DND-41 (cell line): ENCODE measurements around the gene TULP4.

Experiments
- ATAC-seq: fragments of 200-7000 bp; cut with Tn5 transposase; 3 replicates; pipeline ENCODE4 v1.9.1; 2021; ENCODE audit warnings: low read depth; ENCODE audit not compliant: insufficient read depth
- DNase-seq: peaks from one replicate; pipeline ENCODE4 v3.0.0-alpha.2; 2020
- H2AFZ ChIP-seq: 2 replicates; pipeline ENCODE4 v1.6.0; 2012; ENCODE audit warnings: low read depth, low read length
- H3K27ac ChIP-seq: 2 replicates; pipeline ENCODE4 v1.5.1; 2012; ENCODE audit warnings: low read length, inconsistent platforms
- H3K27me3 ChIP-seq: fragments of 200-600 bp; sonication (generic); 2 replicates; pipeline ENCODE4 v1.6.0; 2012; ENCODE audit warnings: low read length, mild to moderate bottlenecking, inconsistent platforms; ENCODE audit not compliant: insufficient read depth, poor library complexity
- H3K36me3 ChIP-seq: 2 replicates; pipeline ENCODE4 v1.5.1; 2012; ENCODE audit warnings: low read length, inconsistent platforms; ENCODE audit not compliant: insufficient read depth
- H3K4me1 ChIP-seq: 2 replicates; pipeline ENCODE4 v1.5.1; 2012; ENCODE audit warnings: mild to moderate bottlenecking, low read length; ENCODE audit not compliant: insufficient read depth
- H3K4me2 ChIP-seq: 2 replicates; pipeline ENCODE4 v1.6.0; 2012; ENCODE audit warnings: mild to moderate bottlenecking, moderate library complexity, low read length, inconsistent platforms; ENCODE audit not compliant: insufficient read depth
- H3K4me3 ChIP-seq, 2 experiments: fragments of 200-600 bp in 1 of 2; shearing (Covaris generic) in 1 of 2; 2 replicates each; pipeline ENCODE4 v1.5.1; 2012 to 2016; ENCODE audit warnings: inconsistent platforms in 2 of 2, low read length in 2 of 2, mild to moderate bottlenecking in 2 of 2, low read depth in 1 of 2, moderate library complexity in 1 of 2
- H3K79me2 ChIP-seq: 2 replicates; pipeline ENCODE4 v1.6.0; 2012; ENCODE audit warnings: low read length, inconsistent platforms; ENCODE audit not compliant: insufficient read depth
- H3K9ac ChIP-seq: 2 replicates; pipeline ENCODE4 v1.6.0; 2012; ENCODE audit warnings: low read depth, mild to moderate bottlenecking, inconsistent platforms, low read length, moderate library complexity
- H3K9me3 ChIP-seq: 2 replicates; pipeline ENCODE4 v1.5.1; 2012; ENCODE audit warnings: low read length, moderate library complexity, mild to moderate bottlenecking, inconsistent platforms; ENCODE audit not compliant: insufficient read depth, severe bottlenecking
- H4K20me1 ChIP-seq: 2 replicates; pipeline ENCODE4 v1.6.0; 2012; ENCODE audit warnings: low read length; ENCODE audit not compliant: insufficient read depth
- CTCF ChIP-seq: IDR thresholded peaks from 2 replicates; pipeline ENCODE4 v1.5.1; 2012; ENCODE audit warnings: borderline replicate concordance, low read length, moderate library complexity, mild to moderate bottlenecking; ENCODE audit not compliant: poor library complexity, severe bottlenecking; ENCODE audit errors: extremely low read depth
- EZH2 ChIP-seq: IDR thresholded peaks from 3 replicates; pipeline ENCODE4 v1.6.1; 2012; ENCODE audit warnings: borderline replicate concordance, low read depth, mild to moderate bottlenecking, moderate library complexity, low read length, inconsistent platforms; ENCODE audit not compliant: severe bottlenecking

The TULP4 gene

GRCh38 chr6:158419339-158419909 is 107.2 kb downstream of the TULP4 start:
- no peak overlapping the region for H3K4me3 ChIP-seq
- no peaks in the 10 kb centered on the region for H4K20me1 ChIP-seq
- DNase-seq = no peak
- peaks cover 16% of the 10 kb centered on the region for H3K9me3 ChIP-seq
- peaks cover 23% of the 10 kb centered on the region for H3K36me3 ChIP-seq
- no peak overlapping the region for H3K4me2 ChIP-seq
- no peaks in the 10 kb centered on the region for H3K79me2 ChIP-seq
- no peak overlapping the region for H2AFZ ChIP-seq
- no peaks in the 10 kb centered on the region for H3K27me3 ChIP-seq
- TF ChIP-seq CTCF (no peak), EZH2 (no peak)
- ATAC-seq = no peak
- H3K4me1 ChIP-seq = no peaks in the 10 kb centered on the region
- H3K27ac ChIP-seq = no peak overlapping the region
- H3K9ac ChIP-seq = no peak overlapping the region

GRCh38 chr6:158421381-158421780 is 109.1 kb downstream of the TULP4 start:
- no peak overlapping the region for H3K4me2 ChIP-seq
- no peaks in the 10 kb centered on the region for H3K27me3 ChIP-seq
- H3K4me3 ChIP-seq = no peak overlapping the region
- peaks cover 16% of the 10 kb centered on the region for H3K9me3 ChIP-seq
- TF ChIP-seq EZH2 (no peak), CTCF (no peak)
- H3K27ac ChIP-seq = no peak overlapping the region
- DNase-seq (no peak), ATAC-seq (no peak)
- H3K4me1 ChIP-seq = no peaks in the 10 kb centered on the region
- no peak overlapping the region for H3K9ac ChIP-seq
- H2AFZ ChIP-seq = no peak overlapping the region
- no peaks in the 10 kb centered on the region for H3K79me2 ChIP-seq
- no peaks in the 10 kb centered on the region for H4K20me1 ChIP-seq
- peaks cover 13% of the 10 kb centered on the region for H3K36me3 ChIP-seq

DNA sequence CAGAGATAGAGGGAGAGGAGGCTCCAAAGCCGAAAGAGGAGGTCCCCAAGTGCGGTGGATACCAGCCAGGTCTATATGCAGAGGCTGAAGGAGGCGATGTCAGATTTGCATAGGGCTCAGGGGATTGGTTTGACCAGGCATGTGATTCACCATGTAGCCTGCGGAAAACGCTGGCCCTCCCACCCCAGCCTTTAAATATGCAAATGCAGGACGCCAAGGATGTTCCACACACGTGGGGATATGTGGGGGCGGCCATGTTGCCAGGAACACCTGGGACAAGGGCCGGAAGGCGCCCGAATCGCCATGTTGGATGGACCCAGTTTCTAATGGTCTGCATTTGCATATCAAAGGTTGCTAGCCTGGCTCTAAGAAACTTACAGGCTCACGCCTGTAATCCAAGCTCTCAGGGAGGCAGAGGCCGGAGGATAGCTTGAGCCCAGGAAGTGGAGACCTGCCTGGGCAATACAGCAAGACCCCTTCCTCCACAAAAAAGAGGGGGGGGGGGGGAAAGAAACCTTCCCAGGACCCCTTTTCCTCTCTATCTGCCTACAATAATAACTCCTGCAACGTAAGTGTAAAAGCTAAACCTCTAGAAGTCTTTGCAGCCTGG is 110.5 kb downstream of the TULP4 start:
- Histone ChIP-seq H3K27ac (no peak overlapping the region), H3K4me1 (no peaks in the 10 kb centered on the region), H3K9ac (no peak overlapping the region), H3K9me3 (peaks cover 16% of the 10 kb centered on the region), H2AFZ (no peak overlapping the region), H3K36me3 (peaks cover 3% of the 10 kb centered on the region; the same call in 1 of the 2 replicates), H3K4me2 (no peak overlapping the region), H3K4me3 (no peak overlapping the region), H4K20me1 (no peaks in the 10 kb centered on the region), H3K27me3 (no peaks in the 10 kb centered on the region), H3K79me2 (no peaks in the 10 kb centered on the region)
- DNase-seq = no peak
- TF ChIP-seq EZH2 (no peak), CTCF (no peak)
- no peak for ATAC-seq
